ENCODE measurements around the gene ALPP.
"Not testable (repeated sequence)": the region's sequence is repeated elsewhere in the genome, so short reads cannot be mapped to it uniquely, and the experiment has no call there.

The ALPP gene

DNA sequence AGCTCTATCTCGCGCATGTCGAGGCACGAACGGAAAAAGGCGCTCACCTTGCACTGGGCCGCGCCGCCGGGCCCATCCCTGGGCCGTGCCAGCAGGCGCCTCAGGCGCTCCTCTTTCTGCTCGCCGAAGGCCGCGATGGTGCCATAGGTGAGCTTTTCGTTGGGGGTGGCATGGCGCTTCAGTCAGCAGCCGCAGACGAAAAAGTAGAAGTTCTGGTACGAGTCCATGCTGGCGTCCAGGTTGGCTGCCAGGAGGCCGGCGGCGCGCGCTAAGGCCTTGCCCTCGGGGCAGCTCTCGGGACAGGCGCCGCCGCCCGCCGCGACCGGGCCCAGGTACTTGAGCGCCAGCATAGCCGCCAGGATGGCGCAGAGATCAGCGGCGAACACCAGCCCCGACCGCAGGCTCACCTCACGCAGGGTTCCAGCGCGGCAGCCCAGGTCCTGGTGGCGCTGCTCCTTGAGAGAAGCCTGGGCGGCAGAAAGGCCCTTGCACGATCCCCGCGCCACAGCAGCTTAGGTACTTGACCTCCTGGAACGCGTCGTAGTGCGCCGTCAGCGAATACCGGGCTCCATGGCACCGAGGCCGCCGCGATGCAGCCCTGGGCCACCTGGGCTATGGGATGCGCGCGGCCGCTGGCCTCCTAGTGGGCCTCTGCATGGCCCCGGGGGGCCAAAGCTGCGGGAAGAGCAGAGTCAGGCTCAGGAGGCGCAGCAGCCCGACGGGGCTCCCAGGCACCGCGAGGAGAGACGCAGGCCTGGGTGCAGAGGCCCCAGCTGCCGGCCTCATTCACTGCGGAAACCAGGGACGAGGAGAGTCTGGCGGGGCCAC is 40.9 kb downstream of the ALPP start:
- DNase-seq (ENCODE audit: low read depth in 2 of 2, low spot score in 1 of 2): no peak

GRCh38 chr2:232420073-232420454 is 41.5 kb downstream of the ALPP start:
- no peak for DNase-seq (ENCODE audit: low read depth in 2 of 2, low spot score in 1 of 2)

DNA sequence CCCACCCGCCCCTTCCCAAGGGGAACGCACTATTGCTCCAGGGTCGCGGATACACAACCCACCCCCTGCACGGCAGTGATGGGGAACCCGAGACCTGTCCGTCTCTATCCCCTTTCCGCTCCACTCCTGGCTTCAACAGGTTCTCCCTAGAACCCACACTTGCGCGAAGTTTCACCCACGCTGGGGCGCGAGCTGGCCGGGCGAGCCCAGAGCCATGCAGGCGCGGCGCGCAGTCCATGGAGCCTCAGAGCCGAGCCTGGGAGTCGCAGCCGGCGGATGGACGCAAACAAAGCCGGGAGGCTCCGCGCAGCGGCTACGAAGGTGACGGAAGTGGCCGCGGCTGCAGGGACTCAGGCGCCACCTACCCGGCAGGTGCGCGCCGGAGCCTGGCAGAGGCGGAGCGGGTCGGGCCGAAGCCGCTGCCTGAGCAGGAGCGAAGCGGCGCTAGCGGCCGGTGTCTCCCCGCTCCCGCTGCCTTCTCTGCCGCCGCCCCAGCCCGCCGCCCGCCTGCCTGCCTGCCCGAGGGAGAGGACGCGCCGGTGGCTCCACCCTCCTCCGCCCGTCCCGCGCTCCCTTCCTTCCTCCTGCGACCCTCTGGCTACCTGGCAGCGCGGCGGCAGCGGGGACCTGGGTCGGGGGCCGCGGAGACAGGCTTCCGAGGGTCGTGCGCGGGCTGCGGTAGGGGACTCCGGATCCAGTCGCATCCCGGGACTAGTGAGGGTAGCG is 42.1 kb downstream of the ALPP start:
- DNase-seq (ENCODE audit: low read depth in 2 of 2, low spot score in 1 of 2): no peak

DNA sequence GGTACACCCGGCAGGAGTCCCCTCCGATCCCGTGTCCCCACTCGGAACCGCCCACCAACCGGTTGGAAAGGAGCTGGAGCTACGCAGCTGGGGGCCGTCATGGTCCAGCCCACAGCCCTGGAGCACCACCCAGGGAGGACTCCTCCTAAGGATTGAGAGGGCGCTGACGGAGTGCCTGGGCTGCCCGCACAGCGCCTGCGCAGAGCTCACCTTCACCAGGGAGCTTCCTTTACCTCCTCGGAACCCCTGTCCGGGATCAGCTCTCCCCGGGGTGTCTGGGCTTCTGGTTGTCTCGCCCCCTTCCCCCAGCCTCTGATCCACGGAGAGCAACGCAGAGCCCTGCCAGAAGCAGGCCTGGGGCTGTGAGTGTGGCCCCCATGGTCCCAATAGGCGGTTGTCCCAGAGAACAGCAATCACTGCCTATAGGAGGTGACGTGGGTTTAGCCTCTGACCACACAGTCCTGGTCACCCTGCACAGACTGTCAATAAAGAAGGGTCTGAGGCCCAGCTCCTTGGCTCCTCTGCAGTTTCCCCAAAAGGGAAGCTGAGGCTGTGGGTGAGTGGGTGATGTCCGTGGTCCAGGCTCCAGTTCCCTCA is 42.7 kb downstream of the ALPP start:
- DNase-seq (ENCODE audit: low read depth in 2 of 2, low spot score in 1 of 2): no peak

- no peak for DNase-seq (ENCODE audit: low read depth in 2 of 2, low spot score in 1 of 2)
These were observed 43.5 kb downstream of the ALPP start for GRCh38 chr2:232422051-232422450.

DNA sequence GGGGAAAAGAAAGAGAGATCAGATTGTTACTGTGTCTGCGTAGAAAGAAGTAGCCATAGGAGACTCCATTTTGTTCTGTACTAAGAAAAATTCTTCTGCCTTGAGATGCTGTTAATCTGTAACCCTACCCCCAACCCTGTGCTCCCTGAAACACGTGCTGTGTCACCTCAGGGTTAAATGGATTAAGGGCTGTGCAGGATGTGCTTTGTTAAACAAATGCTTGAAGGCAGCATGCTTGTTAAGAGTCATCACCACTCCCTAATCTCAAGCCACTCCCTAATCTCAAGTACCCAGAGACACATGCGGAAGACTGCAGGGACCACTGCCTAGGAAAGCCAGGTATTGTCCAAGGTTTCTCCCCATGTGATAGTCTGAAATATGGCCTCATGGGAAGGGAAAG is 44.4 kb downstream of the ALPP start:
- DNase-seq (ENCODE audit: low read depth in 2 of 2, low spot score in 1 of 2): not testable (repeated sequence)

DNA sequence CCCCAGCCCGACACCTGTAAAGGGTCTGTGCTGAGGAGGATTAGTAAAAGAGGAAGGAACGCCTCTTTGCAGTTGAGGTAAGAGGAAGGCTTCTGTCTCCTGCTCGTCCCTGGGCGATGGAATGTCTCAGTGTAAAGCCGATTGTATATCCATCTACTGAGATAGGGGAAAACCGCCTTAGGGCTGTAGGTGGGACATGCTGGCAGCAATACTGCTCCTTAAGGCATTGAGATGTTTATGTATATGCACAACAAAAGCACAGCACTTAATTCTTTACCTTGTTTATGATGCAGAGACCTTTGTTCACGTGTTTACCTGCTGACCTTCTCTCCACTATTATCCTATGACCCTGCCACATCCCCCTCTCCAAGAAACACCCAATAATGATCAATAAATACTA is 44.9 kb downstream of the ALPP start:
- not testable (repeated sequence) for DNase-seq (ENCODE audit: low read depth in 2 of 2, low spot score in 1 of 2)

GRCh38 chr2:232431705-232432590 is 53.4 kb downstream of the ALPP start:
- no peak for DNase-seq (ENCODE audit: low read depth in 2 of 2, low spot score in 1 of 2)

All from stimulated activated CD8-positive, alpha-beta memory T cell treated with anti-CD3 and anti-CD28 coated beads, Interleukin-4, amount 100 ng/mL, for 4 hours (primary cell).